Fibroblast of villous mesenchyme (primary cell): ENCODE results near the gene ABCA4. TPM values are rescaled to one million over a fixed set of nuclear protein-coding genes. Genes with fewer than 3 reads are reported as not detected.

Experiments
- DNase-seq: peaks from one replicate; pipeline ENCODE4 v3.0.0-alpha.2; 2010; ENCODE audit warnings: low read depth
- H3K4me3 ChIP-seq: 2 replicates; pipeline ENCODE4 v1.5.1; 2011; ENCODE audit warnings: low read depth, mild to moderate bottlenecking, low read length
- total RNA-seq: library from RNA; depleted of rRNA; stranded (reverse); fragments of >200 nt; gene quantifications from 2 replicates; pipeline ENCODE4 v1.2.3, GENCODE V29; 2012
- TF ChIP-seq, protein P1 (sequence below): IDR thresholded peaks from 2 replicates; pipeline ENCODE4 v1.5.1; 2012; ENCODE audit warnings: low read depth, mild to moderate bottlenecking, low read length; ENCODE audit not compliant: insufficient read depth

ABCA4 gene
- total RNA-seq, 1 donor: 0.43 TPM

DNA sequence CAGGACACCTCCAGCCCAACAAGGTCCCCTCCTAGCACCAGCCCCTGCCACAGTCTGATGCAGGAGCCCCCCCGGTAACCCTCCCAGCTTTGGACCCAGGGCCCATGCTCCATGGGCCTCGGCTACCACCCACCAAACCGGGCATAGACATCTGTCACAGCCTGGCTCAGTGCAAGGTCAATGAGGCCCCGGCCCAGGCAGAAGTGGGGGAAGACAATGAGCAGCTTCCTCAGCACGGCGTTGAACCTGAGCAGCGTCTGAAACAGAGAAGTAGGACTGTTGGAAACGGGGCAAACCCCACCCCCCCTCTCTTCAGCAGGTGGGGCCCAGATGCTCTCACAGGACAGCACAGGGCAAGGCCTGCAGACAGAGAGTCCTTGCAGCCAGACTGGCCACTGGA, 109.8 kb downstream of the ABCA4 start:
- no peak for DNase-seq
- TF ChIP-seq, protein P1, sequence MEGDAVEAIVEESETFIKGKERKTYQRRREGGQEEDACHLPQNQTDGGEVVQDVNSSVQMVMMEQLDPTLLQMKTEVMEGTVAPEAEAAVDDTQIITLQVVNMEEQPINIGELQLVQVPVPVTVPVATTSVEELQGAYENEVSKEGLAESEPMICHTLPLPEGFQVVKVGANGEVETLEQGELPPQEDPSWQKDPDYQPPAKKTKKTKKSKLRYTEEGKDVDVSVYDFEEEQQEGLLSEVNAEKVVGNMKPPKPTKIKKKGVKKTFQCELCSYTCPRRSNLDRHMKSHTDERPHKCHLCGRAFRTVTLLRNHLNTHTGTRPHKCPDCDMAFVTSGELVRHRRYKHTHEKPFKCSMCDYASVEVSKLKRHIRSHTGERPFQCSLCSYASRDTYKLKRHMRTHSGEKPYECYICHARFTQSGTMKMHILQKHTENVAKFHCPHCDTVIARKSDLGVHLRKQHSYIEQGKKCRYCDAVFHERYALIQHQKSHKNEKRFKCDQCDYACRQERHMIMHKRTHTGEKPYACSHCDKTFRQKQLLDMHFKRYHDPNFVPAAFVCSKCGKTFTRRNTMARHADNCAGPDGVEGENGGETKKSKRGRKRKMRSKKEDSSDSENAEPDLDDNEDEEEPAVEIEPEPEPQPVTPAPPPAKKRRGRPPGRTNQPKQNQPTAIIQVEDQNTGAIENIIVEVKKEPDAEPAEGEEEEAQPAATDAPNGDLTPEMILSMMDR: no peak
- H3K4me3 ChIP-seq: no peak overlapping the region

DNA sequence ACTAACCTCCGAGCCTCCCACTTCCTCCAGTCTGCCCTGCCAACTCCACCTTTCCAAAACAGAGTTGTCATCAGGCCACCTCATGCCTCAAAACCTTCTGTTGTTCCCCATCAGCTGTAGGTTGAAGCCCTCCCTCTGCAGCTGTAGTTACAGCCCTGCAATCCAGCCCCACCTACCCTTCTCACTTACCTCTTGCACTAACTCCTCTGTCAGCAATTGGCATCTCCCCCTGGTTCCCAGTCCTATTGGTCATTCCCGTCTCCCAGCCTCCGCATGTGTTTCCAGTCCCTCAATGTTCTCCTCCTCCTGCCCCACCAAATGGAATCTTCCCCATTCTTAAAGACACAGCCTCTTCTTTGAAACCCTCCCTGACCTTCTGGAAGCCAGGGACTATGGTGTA, 111.6 kb downstream of the ABCA4 start:
- H3K4me3 ChIP-seq: no peak overlapping the region
- TF ChIP-seq, protein P1: no peak
- no peak for DNase-seq

DNA sequence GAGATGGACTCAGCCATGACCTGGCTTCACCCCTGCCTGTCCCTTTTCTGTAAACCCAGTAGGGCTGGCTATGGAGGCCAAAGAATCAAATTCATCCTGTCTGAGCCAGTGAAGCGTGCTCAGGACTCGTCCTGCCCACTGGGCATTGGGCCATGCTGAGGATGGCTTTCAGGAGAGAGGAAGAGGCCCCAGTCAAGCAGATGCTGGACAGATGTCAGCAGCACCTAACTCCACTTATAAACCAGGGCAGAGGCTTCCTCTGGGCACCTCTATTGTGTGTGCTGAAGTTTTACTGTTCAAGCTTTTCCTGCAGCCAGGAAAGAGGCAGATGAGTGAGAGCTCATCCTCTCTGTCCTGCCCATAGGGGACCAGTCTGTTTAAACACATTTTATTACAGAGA, 114.3 kb downstream of the ABCA4 start:
- DNase-seq: no peak
- TF ChIP-seq, protein P1: no peak
- no peak overlapping the region for H3K4me3 ChIP-seq

DNA sequence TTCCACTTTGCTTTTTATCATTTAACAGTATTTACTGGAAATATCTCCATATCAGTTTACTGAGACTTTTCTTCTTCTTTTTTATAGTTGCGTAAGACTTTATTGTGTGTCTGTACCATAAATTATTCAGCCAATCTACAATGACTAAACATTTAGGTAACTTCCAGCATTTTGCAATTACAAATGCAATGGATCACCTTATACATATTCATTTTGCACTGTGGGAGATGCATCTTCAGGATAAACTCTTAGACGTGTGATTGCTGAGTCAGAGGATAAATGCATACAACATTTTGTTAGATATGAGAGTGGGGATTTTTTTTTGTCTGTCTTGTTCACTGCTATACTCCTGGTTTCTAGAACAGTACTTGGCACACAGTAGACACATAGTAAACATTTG, 116.0 kb downstream of the ABCA4 start:
- DNase-seq: peak; percentile 18
- no peak overlapping the region for H3K4me3 ChIP-seq
- TF ChIP-seq, protein P1: no peak

DNA sequence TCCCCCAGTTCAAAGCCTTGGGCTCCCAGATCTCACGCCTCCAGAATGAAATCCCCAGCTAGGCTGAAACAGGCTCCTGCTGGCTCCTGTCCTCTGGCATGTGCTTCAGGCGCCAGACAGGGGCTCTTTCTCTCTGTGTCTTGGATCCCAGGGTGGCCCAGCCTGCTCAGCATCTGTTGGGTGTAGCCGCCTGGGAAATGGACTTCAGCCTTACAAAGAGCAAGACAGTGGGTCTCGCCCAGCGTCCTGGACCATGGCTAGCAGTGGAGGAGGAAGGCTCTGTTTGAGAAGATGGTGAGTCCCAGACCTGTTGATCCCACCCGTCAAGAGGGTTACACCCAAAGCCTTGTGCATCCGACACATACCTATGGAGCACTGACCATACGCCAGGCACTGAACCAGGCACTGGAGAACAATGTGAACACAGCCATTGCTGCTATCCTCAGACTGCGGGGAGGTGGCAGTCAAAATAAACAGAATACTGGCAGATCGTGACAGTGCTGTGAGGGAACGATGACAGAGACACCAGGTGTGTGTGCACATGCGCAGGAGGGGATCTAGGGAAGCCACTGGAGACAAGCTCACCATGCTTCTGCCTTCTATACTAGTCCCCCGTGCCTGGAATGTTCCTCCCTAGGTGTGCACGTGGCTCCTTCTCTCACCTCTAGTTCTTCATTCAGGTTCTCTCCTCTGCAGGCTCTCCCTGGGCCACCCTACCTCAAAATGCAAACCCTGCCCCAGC, 118.7 kb downstream of the ABCA4 start:
- no peak overlapping the region for H3K4me3 ChIP-seq
- DNase-seq: no peak
- TF ChIP-seq, protein P1: no peak

DNA sequence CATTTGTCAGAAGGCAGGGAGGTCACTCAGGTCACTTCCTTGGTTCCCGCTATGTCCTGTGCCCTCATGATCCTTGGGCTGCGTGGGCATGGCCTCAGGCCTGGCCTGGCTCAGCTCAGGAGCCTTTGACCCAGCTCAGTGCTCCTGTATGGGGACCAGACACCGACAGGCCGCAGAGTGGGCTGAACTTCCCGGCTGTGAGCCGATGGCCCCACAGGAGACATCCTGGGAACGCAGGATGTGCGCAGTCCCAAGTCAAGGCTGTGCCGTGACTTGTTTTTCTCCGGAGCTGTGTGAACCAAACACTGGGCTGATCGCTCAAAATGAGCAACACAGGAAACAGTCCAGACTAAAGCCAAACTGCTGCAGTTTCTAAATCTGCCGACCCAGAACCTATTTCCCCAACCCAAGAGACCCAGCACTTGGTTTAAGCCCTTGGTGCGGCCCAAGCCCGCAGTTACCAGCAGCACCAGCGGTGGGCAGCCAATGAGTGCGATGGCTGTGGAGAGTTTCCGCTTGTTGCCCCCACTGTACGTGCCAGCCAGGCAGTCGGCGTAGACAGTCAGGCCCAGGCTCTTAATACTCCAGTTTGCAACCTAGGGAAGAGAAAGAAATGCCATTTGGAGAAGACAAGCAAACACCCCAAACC, 119.4 kb downstream of the ABCA4 start:
- DNase-seq: no peak
- no peak overlapping the region for H3K4me3 ChIP-seq
- TF ChIP-seq, protein P1: no peak
